ENCODE data around the gene YIPF4.
"Not testable (repeated sequence)": the region's sequence is repeated elsewhere in the genome, so short reads cannot be mapped to it uniquely, and the experiment has no call there.

The YIPF4 gene

GRCh38 chr2:32272279-32272678 is 5.4 kb upstream of the YIPF4 start:
- H4K5ac ChIP-seq (ENCODE audit: low read length): no peak overlapping the region
- H3K4ac ChIP-seq (ENCODE audit: low read depth, low read length): no peak overlapping the region
- no peaks in the 10 kb centered on the region for H3K27me3 ChIP-seq (ENCODE audit: insufficient read depth, low read length, poor library complexity)
- no peak for DNase-seq
- no peak overlapping the region for H2BK120ac ChIP-seq (ENCODE audit: low read depth, low read length)
- no peak overlapping the region for H3K23ac ChIP-seq (ENCODE audit: low read length)
- no peak overlapping the region for H2BK15ac ChIP-seq (replicated peaks; ENCODE audit: low read depth)
- no peak overlapping the region for H2AK5ac ChIP-seq (ENCODE audit: low read length)
- no peaks in the 10 kb centered on the region for H3K36me3 ChIP-seq (ENCODE audit: control insufficient read depth, insufficient read depth, low read length)
- no peak overlapping the region for H4K8ac ChIP-seq (ENCODE audit: low read depth, low read length)
- H3K27ac ChIP-seq (ENCODE audit: low read depth, low read length): no peak overlapping the region
- no peaks in the 10 kb centered on the region for H3K79me2 ChIP-seq (ENCODE audit: control insufficient read depth, insufficient read depth, low read length)
- H3K4me2 ChIP-seq (ENCODE audit: low read length): no peak overlapping the region
- no peak overlapping the region for H3K18ac ChIP-seq (ENCODE audit: low read length)
- H3K4me3 ChIP-seq (ENCODE audit: low read length): no peak overlapping the region
- WGBS (ENCODE audit: extremely low coverage, insufficient coverage, low lambda C conversion rate): no CpG with 5 or more reads among the region's 3 CpGs
- no peak overlapping the region for H3K56ac ChIP-seq (ENCODE audit: low read length)
- H3K79me1 ChIP-seq (ENCODE audit: low read length): no peaks in the 10 kb centered on the region
- H3K4me1 ChIP-seq (ENCODE audit: control insufficient read depth, low read depth, low read length): no peaks in the 10 kb centered on the region
- H3K9ac ChIP-seq (ENCODE audit: low read length): no peak overlapping the region
- H2BK5ac ChIP-seq (ENCODE audit: low read length): no peak overlapping the region

GRCh38 chr2:32274289-32274688 is 3.4 kb upstream of the YIPF4 start:
- H3K18ac ChIP-seq (ENCODE audit: low read length): no peak overlapping the region
- no peaks in the 10 kb centered on the region for H3K36me3 ChIP-seq (ENCODE audit: control insufficient read depth, insufficient read depth, low read length)
- no peaks in the 10 kb centered on the region for H3K4me1 ChIP-seq (ENCODE audit: control insufficient read depth, low read depth, low read length)
- no peak overlapping the region for H3K4ac ChIP-seq (ENCODE audit: low read depth, low read length)
- no peak for DNase-seq
- no peak overlapping the region for H3K9ac ChIP-seq (ENCODE audit: low read length)
- no peak overlapping the region for H2BK120ac ChIP-seq (ENCODE audit: low read depth, low read length)
- no peaks in the 10 kb centered on the region for H3K27me3 ChIP-seq (ENCODE audit: insufficient read depth, low read length, poor library complexity)
- no peak overlapping the region for H2BK15ac ChIP-seq (replicated peaks; ENCODE audit: low read depth)
- no CpG with 5 or more reads among the region's 2 CpGs for WGBS (ENCODE audit: extremely low coverage, insufficient coverage, low lambda C conversion rate)
- no peak overlapping the region for H3K27ac ChIP-seq (ENCODE audit: low read depth, low read length)
- H3K79me2 ChIP-seq (ENCODE audit: control insufficient read depth, insufficient read depth, low read length): peaks cover 5% of the 10 kb centered on the region
- H4K8ac ChIP-seq (ENCODE audit: low read depth, low read length): no peak overlapping the region
- H3K4me3 ChIP-seq (ENCODE audit: low read length): no peak overlapping the region
- peaks cover 2% of the 10 kb centered on the region for H3K79me1 ChIP-seq (ENCODE audit: low read length)
- no peak overlapping the region for H3K4me2 ChIP-seq (ENCODE audit: low read length)
- no peak overlapping the region for H2AK5ac ChIP-seq (ENCODE audit: low read length)
- no peak overlapping the region for H3K23ac ChIP-seq (ENCODE audit: low read length)
- H3K56ac ChIP-seq (ENCODE audit: low read length): no peak overlapping the region
- H2BK5ac ChIP-seq (ENCODE audit: low read length): no peak overlapping the region
- no peak overlapping the region for H4K5ac ChIP-seq (ENCODE audit: low read length)

GRCh38 chr2:32275790-32276189 is 1.9 kb upstream of the YIPF4 start:
- H3K27me3 ChIP-seq (ENCODE audit: insufficient read depth, low read length, poor library complexity); H3K4ac ChIP-seq (ENCODE audit: low read depth, low read length); H3K4me3 ChIP-seq (ENCODE audit: low read length); H3K23ac ChIP-seq (ENCODE audit: low read length); H3K56ac ChIP-seq (ENCODE audit: low read length); H3K79me1 ChIP-seq (ENCODE audit: low read length); H3K79me2 ChIP-seq (ENCODE audit: control insufficient read depth, insufficient read depth, low read length); H3K9ac ChIP-seq (ENCODE audit: low read length); H4K5ac ChIP-seq (ENCODE audit: low read length); H3K4me1 ChIP-seq (ENCODE audit: control insufficient read depth, low read depth, low read length); H2BK120ac ChIP-seq (ENCODE audit: low read depth, low read length); H3K36me3 ChIP-seq (ENCODE audit: control insufficient read depth, insufficient read depth, low read length); DNase-seq; H2BK5ac ChIP-seq (ENCODE audit: low read length); H3K27ac ChIP-seq (ENCODE audit: low read depth, low read length); H3K4me2 ChIP-seq (ENCODE audit: low read length); H3K18ac ChIP-seq (ENCODE audit: low read length); H2BK15ac ChIP-seq (replicated peaks; ENCODE audit: low read depth); H2AK5ac ChIP-seq (ENCODE audit: low read length); H4K8ac ChIP-seq (ENCODE audit: low read depth, low read length): not testable (repeated sequence)
- WGBS (ENCODE audit: extremely low coverage, insufficient coverage, low lambda C conversion rate): no CpG with 5 or more reads among the region's 7 CpGs

GRCh38 chr2:32277363-32277673 is 386 bp upstream of the YIPF4 start:
- Histone ChIP-seq H2AK5ac (ENCODE audit: low read length) (no peak overlapping the region), H3K4me1 (ENCODE audit: control insufficient read depth, low read depth, low read length) (no peaks in the 10 kb centered on the region), H3K79me1 (ENCODE audit: low read length) (peaks cover 2% of the 10 kb centered on the region), H3K27me3 (ENCODE audit: insufficient read depth, low read length, poor library complexity) (no peaks in the 10 kb centered on the region), H3K4me2 (ENCODE audit: low read length) (peak overlapping the region; percentile 6), H2BK120ac (ENCODE audit: low read depth, low read length) (no peak overlapping the region), H2BK15ac (replicated peaks; ENCODE audit: low read depth) (no peak overlapping the region), H3K56ac (ENCODE audit: low read length) (no peak overlapping the region), H4K5ac (ENCODE audit: low read length) (no peak overlapping the region), H3K27ac (ENCODE audit: low read depth, low read length) (no peak overlapping the region), H3K4me3 (ENCODE audit: low read length) (no peak overlapping the region), H4K8ac (ENCODE audit: low read depth, low read length) (no peak overlapping the region), H3K4ac (ENCODE audit: low read depth, low read length) (no peak overlapping the region), H2BK5ac (ENCODE audit: low read length) (no peak overlapping the region), H3K79me2 (ENCODE audit: control insufficient read depth, insufficient read depth, low read length) (peaks cover 5% of the 10 kb centered on the region), H3K18ac (ENCODE audit: low read length) (no peak overlapping the region), H3K23ac (ENCODE audit: low read length) (no peak overlapping the region), H3K9ac (ENCODE audit: low read length) (peak overlapping the region; percentile 36), H3K36me3 (ENCODE audit: control insufficient read depth, insufficient read depth, low read length) (no peaks in the 10 kb centered on the region)
- WGBS (ENCODE audit: extremely low coverage, insufficient coverage, low lambda C conversion rate): no CpG with 5 or more reads among the region's 5 CpGs
- DNase-seq: no peak

- H3K4me2 ChIP-seq (ENCODE audit: low read length): peak overlapping the region; percentile 65
- peaks cover 5% of the 10 kb centered on the region for H3K79me2 ChIP-seq (ENCODE audit: control insufficient read depth, insufficient read depth, low read length)
- peaks cover 2% of the 10 kb centered on the region for H3K79me1 ChIP-seq (ENCODE audit: low read length)
- no peak overlapping the region for H2BK120ac ChIP-seq (ENCODE audit: low read depth, low read length)
- no peak overlapping the region for H4K5ac ChIP-seq (ENCODE audit: low read length)
- H2BK5ac ChIP-seq (ENCODE audit: low read length): no peak overlapping the region
- no peaks in the 10 kb centered on the region for H3K27me3 ChIP-seq (ENCODE audit: insufficient read depth, low read length, poor library complexity)
- H3K36me3 ChIP-seq (ENCODE audit: control insufficient read depth, insufficient read depth, low read length): no peaks in the 10 kb centered on the region
- no peak overlapping the region for H2AK5ac ChIP-seq (ENCODE audit: low read length)
- peak overlapping the region; percentile 62 for H3K9ac ChIP-seq (ENCODE audit: low read length)
- H3K4ac ChIP-seq (ENCODE audit: low read depth, low read length): no peak overlapping the region
- H3K27ac ChIP-seq (ENCODE audit: low read depth, low read length): no peak overlapping the region
- WGBS (ENCODE audit: extremely low coverage, insufficient coverage, low lambda C conversion rate): no CpG with 5 or more reads among the region's 6 CpGs
- H4K8ac ChIP-seq (ENCODE audit: low read depth, low read length): no peak overlapping the region
- H2BK15ac ChIP-seq (replicated peaks; ENCODE audit: low read depth): no peak overlapping the region
- no peak overlapping the region for H3K23ac ChIP-seq (ENCODE audit: low read length)
- H3K4me3 ChIP-seq (ENCODE audit: low read length): peak overlapping the region; percentile 65
- H3K4me1 ChIP-seq (ENCODE audit: control insufficient read depth, low read depth, low read length): no peaks in the 10 kb centered on the region
- DNase-seq: no peak
- no peak overlapping the region for H3K18ac ChIP-seq (ENCODE audit: low read length)
- peak overlapping the region; percentile 91 for H3K56ac ChIP-seq (ENCODE audit: low read length)
Measured at GRCh38 chr2:32278478-32278853, 762 bp downstream of the YIPF4 start.

- Histone ChIP-seq H4K8ac (ENCODE audit: low read depth, low read length) (no peak overlapping the region), H3K79me2 (ENCODE audit: control insufficient read depth, insufficient read depth, low read length) (no peaks in the 10 kb centered on the region), H2BK120ac (ENCODE audit: low read depth, low read length) (no peak overlapping the region), H3K4me1 (ENCODE audit: control insufficient read depth, low read depth, low read length) (no peaks in the 10 kb centered on the region), H3K23ac (ENCODE audit: low read length) (no peak overlapping the region), H3K4ac (ENCODE audit: low read depth, low read length) (no peak overlapping the region), H2BK15ac (replicated peaks; ENCODE audit: low read depth) (no peak overlapping the region), H3K9ac (ENCODE audit: low read length) (no peak overlapping the region), H3K4me3 (ENCODE audit: low read length) (no peak overlapping the region), H2AK5ac (ENCODE audit: low read length) (no peak overlapping the region), H3K27me3 (ENCODE audit: insufficient read depth, low read length, poor library complexity) (no peaks in the 10 kb centered on the region), H3K4me2 (ENCODE audit: low read length) (no peak overlapping the region), H3K36me3 (ENCODE audit: control insufficient read depth, insufficient read depth, low read length) (no peaks in the 10 kb centered on the region), H3K27ac (ENCODE audit: low read depth, low read length) (no peak overlapping the region), H2BK5ac (ENCODE audit: low read length) (no peak overlapping the region), H3K56ac (ENCODE audit: low read length) (no peak overlapping the region), H3K18ac (ENCODE audit: low read length) (no peak overlapping the region), H3K79me1 (ENCODE audit: low read length) (no peaks in the 10 kb centered on the region), H4K5ac (ENCODE audit: low read length) (no peak overlapping the region)
- DNase-seq: no peak
- no CpG with 5 or more reads among the region's 2 CpGs for WGBS (ENCODE audit: extremely low coverage, insufficient coverage, low lambda C conversion rate)
Measured at GRCh38 chr2:32284321-32284720, 6.6 kb downstream of the YIPF4 start.
